SK-N-SH (cell line): ENCODE data around the gene DCLK3.

Source experiments
- CTCF ChIP-seq: fragments of 200-600 bp; sonication (generic); IDR thresholded peaks from 2 replicates; pipeline ENCODE4 v1.6.1; 2017; ENCODE audit warnings: antibody characterized with exemption, mild to moderate bottlenecking, moderate library complexity
- ELF1 ChIP-seq: IDR thresholded peaks from 2 replicates; pipeline ENCODE4 v1.4.0; 2012
- EP300 ChIP-seq, 2 experiments: IDR thresholded peaks; 2 replicates each; pipeline versions ENCODE4 v1.4.0 to v1.6.1; 2012; ENCODE audit warnings: borderline replicate concordance in 1 of 2, low read depth in 1 of 2, low read length in 1 of 2
- TEAD4 ChIP-seq: IDR thresholded peaks from 2 replicates; pipeline ENCODE4 v1.4.0; 2012; ENCODE audit warnings: mild to moderate bottlenecking, borderline replicate concordance; ENCODE audit not compliant: insufficient read depth

- TF ChIP-seq ELF1 (no peak), EP300 (IDR thresholded peaks at IDR 0.05; ENCODE audit: borderline replicate concordance in 1 of 2, low read depth in 1 of 2, low read length in 1 of 2) (no peak), CTCF (no peak), TEAD4 (no peak)
Observed at GRCh38 chr3:36710606-36711005, 53.7 kb downstream of the DCLK3 start.
